H1 (cell line): Measurements from ENCODE around the gene ADAMTS8. TPM values are rescaled to one million over a fixed set of nuclear protein-coding genes. Genes with fewer than 3 reads are reported as not detected.

ENCODE experiments used
- CTCF ChIA-PET: fragments of 300-600 bp; sonication (Branson Sonifier 250); formaldehyde crosslinking; loops from one replicate; lab custom pipeline; 2021; ENCODE audit not compliant: partially characterized antibody; lab: Charles Lee
- POLR2A ChIA-PET: fragments of 300-600 bp; sonication (Branson Sonifier 250); formaldehyde crosslinking; loops from one replicate; lab custom pipeline; 2021; ENCODE audit warnings: inconsistent platforms; ENCODE audit not compliant: partially characterized antibody; lab: Charles Lee
- DNase-seq, 2 experiments: peaks; one replicate each; pipeline versions ENCODE4 v3.0.0 to v3.0.0-alpha.2; 2010 to 2022; ENCODE audit warnings: low spot score in 2 of 2, low read depth in 1 of 2, mixed read lengths in 1 of 2
- FAIRE-seq: peaks from 2 replicates; lab custom pipeline; 2011; peaks lifted over from hg19 to GRCh38; lab: Jason Lieb, UNC
- H2AFZ ChIP-seq: 2 replicates; pipeline ENCODE4 v1.8.1; 2012; ENCODE audit warnings: low read length, inconsistent platforms
- H2AK5ac ChIP-seq: 2 replicates; pipeline ENCODE4 v1.6.1; 2013; ENCODE audit warnings: low read depth, low read length
- H2BK120ac ChIP-seq: replicated peaks from 2 replicates; pipeline ENCODE3; 2013; ENCODE audit warnings: low read depth, low read length, inconsistent platforms
- H2BK12ac ChIP-seq: 2 replicates; pipeline ENCODE4 v1.6.1; 2013; ENCODE audit warnings: low read depth, low read length
- H2BK15ac ChIP-seq: 2 replicates; pipeline ENCODE4 v1.6.1; 2013; ENCODE audit warnings: low read length
- H2BK20ac ChIP-seq: 2 replicates; pipeline ENCODE4 v1.6.1; 2013; ENCODE audit warnings: low read length
- H2BK5ac ChIP-seq: 2 replicates; pipeline ENCODE4 v1.6.1; 2013; ENCODE audit warnings: low read depth, low read length
- H3K14ac ChIP-seq: 2 replicates; pipeline ENCODE4 v1.6.1; 2013; ENCODE audit warnings: inconsistent platforms; ENCODE audit not compliant: insufficient read length
- H3K18ac ChIP-seq: 2 replicates; pipeline ENCODE4 v1.6.1; 2013; ENCODE audit warnings: low read length; ENCODE audit errors: extremely low read depth
- H3K23ac ChIP-seq: 2 replicates; pipeline ENCODE4 v1.6.1; 2013; ENCODE audit warnings: inconsistent platforms; ENCODE audit not compliant: insufficient read length
- H3K23me2 ChIP-seq: 2 replicates; pipeline ENCODE4 v1.6.1; 2013; ENCODE audit warnings: low read depth, low read length
- H3K27ac ChIP-seq: 2 replicates; pipeline ENCODE4 v1.6.1; 2011; ENCODE audit warnings: low read depth, low read length, inconsistent platforms
- H3K27me3 ChIP-seq, 4 experiments: replicated peaks in 1 of 4; 1 replicate in 1 of 4; 2 replicates in 3 of 4; pipeline versions ENCODE4 v1.6.1 to v1.8.1; 2011 to 2013; ENCODE audit warnings: low read length in 3 of 4, mild to moderate bottlenecking in 3 of 4, inconsistent platforms in 2 of 4, mixed read lengths in 2 of 4, moderate library complexity in 1 of 4; ENCODE audit not compliant: control insufficient read depth in 3 of 4, insufficient read depth in 3 of 4; ENCODE audit errors: extremely low read depth in 1 of 4
- H3K36me3 ChIP-seq, 4 experiments: 2 replicates each; pipeline versions ENCODE4 v1.6.1 to v1.8.1; 2011 to 2013; ENCODE audit warnings: mild to moderate bottlenecking in 4 of 4, low read length in 3 of 4, moderate library complexity in 2 of 4, control low read depth in 1 of 4, inconsistent platforms in 1 of 4; ENCODE audit not compliant: insufficient read depth in 4 of 4, control insufficient read depth in 2 of 4
- H3K4ac ChIP-seq: replicated peaks from 2 replicates; pipeline ENCODE3; 2013; ENCODE audit warnings: low read length, low read depth, mixed read lengths, inconsistent platforms; ENCODE audit not compliant: insufficient read length
- H3K4me1 ChIP-seq, 4 experiments: replicated peaks in 1 of 4; 1 replicate in 1 of 4; 2 replicates in 3 of 4; pipeline versions ENCODE4 v1.6.1 to v1.8.1; 2011 to 2013; ENCODE audit warnings: low read length in 3 of 4, inconsistent platforms in 2 of 4, mixed read lengths in 1 of 4; ENCODE audit not compliant: insufficient read depth in 4 of 4, control insufficient read depth in 3 of 4
- H3K4me2 ChIP-seq, 2 experiments: 2 replicates each; pipeline versions ENCODE4 v1.6.1 to v1.8.1; 2011 to 2013; ENCODE audit warnings: low read depth in 2 of 2, low read length in 2 of 2, control low read depth in 1 of 2, inconsistent platforms in 1 of 2, mild to moderate bottlenecking in 1 of 2; ENCODE audit not compliant: insufficient read depth in 1 of 2
- H3K4me3 ChIP-seq, 4 experiments: fragments of 200-600, 300-600 bp in 1 of 4; sonication (generic), shearing (Covaris generic), sonication (Bioruptor Twin) in 1 of 4; 2 replicates each; pipeline versions ENCODE4 v1.5.1 to v1.8.1; 2011 to 2016; ENCODE audit warnings: low read length in 4 of 4, low read depth in 3 of 4, control low read depth in 2 of 4, inconsistent platforms in 2 of 4, mild to moderate bottlenecking in 2 of 4, mixed read lengths in 1 of 4, moderate library complexity in 1 of 4; ENCODE audit not compliant: insufficient read depth in 2 of 4; ENCODE audit errors: extremely low read depth in 1 of 4
- H3K56ac ChIP-seq: replicated peaks from 2 replicates; pipeline ENCODE3; 2013; ENCODE audit warnings: low read depth, mild to moderate bottlenecking, mixed read lengths, low read length, inconsistent platforms; ENCODE audit not compliant: insufficient read length
- H3K79me1 ChIP-seq: 2 replicates; pipeline ENCODE4 v1.6.1; 2013; ENCODE audit warnings: low read depth, low read length, control low read depth
- H3K79me2 ChIP-seq, 2 experiments: 2 replicates each; pipeline versions ENCODE4 v1.6.1 to v1.8.1; 2012 to 2013; ENCODE audit warnings: low read length in 2 of 2, mild to moderate bottlenecking in 2 of 2, inconsistent platforms in 1 of 2; ENCODE audit not compliant: insufficient read depth in 2 of 2, control insufficient read depth in 1 of 2
- H3K9ac ChIP-seq, 4 experiments: replicated peaks in 1 of 4; 1 replicate in 1 of 4; 2 replicates in 3 of 4; pipeline versions ENCODE4 v1.6.1 to v1.8.1; 2011 to 2013; ENCODE audit warnings: low read depth in 3 of 4, low read length in 3 of 4, control low read depth in 2 of 4, mild to moderate bottlenecking in 2 of 4, moderate library complexity in 2 of 4, inconsistent platforms in 1 of 4; ENCODE audit errors: extremely low read depth in 1 of 4
- H3K9me3 ChIP-seq, 2 experiments: 2 replicates each; pipeline versions ENCODE4 v1.6.1 to v1.8.1; 2012 to 2013; ENCODE audit warnings: mild to moderate bottlenecking in 2 of 2, moderate library complexity in 2 of 2, control low read depth in 1 of 2, inconsistent platforms in 1 of 2, low read depth in 1 of 2, low read length in 1 of 2, mixed read lengths in 1 of 2; ENCODE audit not compliant: insufficient read depth in 2 of 2
- H4K20me1 ChIP-seq, 2 experiments: replicated peaks in 1 of 2; 2 replicates each; pipeline versions ENCODE3 to v1.8.1; 2011 to 2013; ENCODE audit warnings: inconsistent platforms in 2 of 2, low read length in 2 of 2, mild to moderate bottlenecking in 1 of 2; ENCODE audit not compliant: insufficient read depth in 2 of 2, control insufficient read depth in 1 of 2
- H4K5ac ChIP-seq: 2 replicates; pipeline ENCODE4 v1.6.1; 2013; ENCODE audit warnings: low read length, low read depth, mixed read lengths, inconsistent platforms; ENCODE audit not compliant: insufficient read length
- H4K8ac ChIP-seq: 2 replicates; pipeline ENCODE4 v1.8.0; 2013; ENCODE audit warnings: mild to moderate bottlenecking, moderate library complexity, low read length, inconsistent platforms; ENCODE audit not compliant: insufficient read depth; ENCODE audit errors: extremely low read depth
- H4K91ac ChIP-seq: replicated peaks from 2 replicates; pipeline ENCODE3; 2013; ENCODE audit warnings: low read length, mixed read lengths, inconsistent platforms; ENCODE audit not compliant: insufficient read length
- ASH2L ChIP-seq: fragments of 200-600, 300-600 bp; sonication (generic); IDR thresholded peaks from one replicate; pipeline ENCODE4 v1.7.1; 2017; ENCODE audit warnings: low read length
- ATF3 ChIP-seq: IDR thresholded peaks from 2 replicates; pipeline ENCODE4 v1.6.1; 2011; ENCODE audit warnings: low read depth, mild to moderate bottlenecking, low read length; ENCODE audit not compliant: insufficient read depth
- PHF8 ChIP-seq: fragments of 200-600 bp; sonication (generic); conservative IDR thresholded peaks from 2 replicates; pipeline ENCODE4 v1.7.1; 2012; ENCODE audit warnings: low read depth, mild to moderate bottlenecking, inconsistent platforms, low read length, moderate library complexity
- RAD21 ChIP-seq, 2 experiments: IDR thresholded peaks in 1 of 2; conservative IDR thresholded peaks in 1 of 2; 2 replicates each; pipeline ENCODE4 v1.6.1; 2011; ENCODE audit warnings: low read depth in 2 of 2, low read length in 2 of 2, improper control_type of control experiment in 1 of 2, inconsistent platforms in 1 of 2, mild to moderate bottlenecking in 1 of 2, moderate library complexity in 1 of 2
- SP2 ChIP-seq: IDR thresholded peaks from 2 replicates; pipeline ENCODE4 v1.6.1; 2012; ENCODE audit warnings: mild to moderate bottlenecking, low read length, inconsistent platforms
- SP4 ChIP-seq: IDR thresholded peaks from 2 replicates; pipeline ENCODE4 v1.6.1; 2012; ENCODE audit warnings: low read length, inconsistent platforms
- YY1 ChIP-seq: IDR thresholded peaks from 2 replicates; pipeline ENCODE4 v1.6.1; 2011; ENCODE audit warnings: low read depth, mild to moderate bottlenecking, low read length
- WGBS, 2 experiments: shearing (Covaris generic) in 1 of 2; methylation state at CpG; one replicate each; pipeline versions ENCODE4 v1.1.6 to v1.1.7; 2013 to 2015; ENCODE audit warnings: low lambda C conversion rate in 2 of 2, mixed read lengths in 2 of 2, inconsistent platforms in 1 of 2, low coverage in 1 of 2, missing lambda C conversion rate in 1 of 2; ENCODE audit not compliant: insufficient replicate concordance in 2 of 2, insufficient coverage in 1 of 2, insufficient read length in 1 of 2; ENCODE audit errors: extremely low coverage in 1 of 2, missing lambda C conversion rate in 1 of 2; 5-methylcytosine and 5-hydroxymethylcytosine counted together
- polyA plus RNA-seq, 7 experiments: library from polyadenylated mRNA; depleted of rRNA in 3 of 7; stranded (reverse) in 5 of 7; unstranded in 2 of 7; fragments of >200 nt in 5 of 7; fragments of 200-250 nt in 2 of 7; gene quantifications; 1 replicate in 5 of 7; 2 replicates in 1 of 7; 4 replicates in 1 of 7; pipeline versions ENCODE4 v1.2.1 to v1.2.3, GENCODE V29; 2011 to 2013; ENCODE audit warnings: missing spikeins in 2 of 7, mixed read lengths in 2 of 7
- total RNA-seq: library from RNA; stranded (reverse); fragmentation: NEBNext Ultra II Directional; extraction: Animal tissue kit (Norgen Biotek cat#: 25700); gene quantifications from 2 replicates; pipeline ENCODE4 v1.2.1, GENCODE V29; 2021
- TF ChIP-seq, protein P1 (sequence below): IDR thresholded peaks from 2 replicates; pipeline ENCODE4 v1.6.1; 2012; ENCODE audit warnings: low read length, inconsistent platforms

The ADAMTS8 gene
- total and polyA plus RNA-seq, 2 of the 8 experiments (the other 6 are each of a cell fraction or from before 2014, with no cell fraction given): 9.3 to 16.6 TPM

- H3K9ac ChIP-seq: no peak overlapping the region
- no peak overlapping the region for H3K4me3 ChIP-seq
- no peaks in the 10 kb centered on the region for H3K9me3 ChIP-seq
- H3K23ac ChIP-seq: no peak overlapping the region
- 0 out of 2 replicates have a peak overlapping the region, but pooled peaks have one; percentile 29 for H2BK12ac ChIP-seq
- no peaks in the 10 kb centered on the region for H3K23me2 ChIP-seq
- POLR2A ChIA-PET: interaction anchor here (2.3 kb wide), 1 partner anchor 12 kb away, joined by 4 read pairs; no protein-coding TSS in a partner anchor
- no peak overlapping the region for H4K91ac ChIP-seq
- H3K18ac ChIP-seq: no peak overlapping the region
- H4K5ac ChIP-seq: no peak overlapping the region
- H3K14ac ChIP-seq: no peak overlapping the region
- WGBS, 2 experiments: 85% methylated on average over 14 of the region's 14 CpGs; no CpG with 5 or more reads in 1 of the 2 experiments
- DNase-seq (no peak), FAIRE-seq (no peak)
- H3K4me1 ChIP-seq: no peaks in the 10 kb centered on the region; a peak in 1 of 7 replicates
- no peak overlapping the region for H2BK120ac ChIP-seq
- no peak overlapping the region for H3K56ac ChIP-seq
- 0 out of 8 replicates have a peak, but pooled peaks cover 0 to 2% (median 0%) of the 10 kb centered on the region in 4 experiments for H3K36me3 ChIP-seq
- no peak overlapping the region for H3K4me2 ChIP-seq
- H2BK5ac ChIP-seq: no peak overlapping the region
- H2AK5ac ChIP-seq: 0 out of 2 replicates have a peak overlapping the region, but pooled peaks have one; percentile 7
- no peaks in the 10 kb centered on the region for H3K79me2 ChIP-seq
- TF ChIP-seq ATF3 (no peak), SP4 (no peak), SP2 (no peak), RAD21 (IDR thresholded peaks at IDR 0.05 in 1 of 2, conservative IDR thresholded peaks at IDR 0.05 in 1 of 2; ENCODE audit: low read depth in 2 of 2, low read length in 2 of 2) (no peak), YY1 (no peak), ASH2L (no peak), PHF8 (no peak)
- TF ChIP-seq, protein P1, sequence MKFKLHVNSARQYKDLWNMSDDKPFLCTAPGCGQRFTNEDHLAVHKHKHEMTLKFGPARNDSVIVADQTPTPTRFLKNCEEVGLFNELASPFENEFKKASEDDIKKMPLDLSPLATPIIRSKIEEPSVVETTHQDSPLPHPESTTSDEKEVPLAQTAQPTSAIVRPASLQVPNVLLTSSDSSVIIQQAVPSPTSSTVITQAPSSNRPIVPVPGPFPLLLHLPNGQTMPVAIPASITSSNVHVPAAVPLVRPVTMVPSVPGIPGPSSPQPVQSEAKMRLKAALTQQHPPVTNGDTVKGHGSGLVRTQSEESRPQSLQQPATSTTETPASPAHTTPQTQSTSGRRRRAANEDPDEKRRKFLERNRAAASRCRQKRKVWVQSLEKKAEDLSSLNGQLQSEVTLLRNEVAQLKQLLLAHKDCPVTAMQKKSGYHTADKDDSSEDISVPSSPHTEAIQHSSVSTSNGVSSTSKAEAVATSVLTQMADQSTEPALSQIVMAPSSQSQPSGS: no peak
- H2BK20ac ChIP-seq: peak overlapping the region; percentile 34; the same call in 1 of the 2 replicates
- no peaks in the 10 kb centered on the region for H4K20me1 ChIP-seq
- no peak overlapping the region for H2AFZ ChIP-seq
- no peak overlapping the region for H3K27ac ChIP-seq
- H3K27me3 ChIP-seq: no peaks in the 10 kb centered on the region; a peak in 1 of 7 replicates
- H4K8ac ChIP-seq: no peak overlapping the region; the same call in 1 of the 2 replicates
- no peak overlapping the region for H3K4ac ChIP-seq
- no peaks in the 10 kb centered on the region; the same call in 1 of the 2 replicates for H3K79me1 ChIP-seq
- CTCF ChIA-PET: interaction anchor here (0.6 to 1.9 kb wide), 3 partner anchors 10 to 421 kb away, joined by 3 to 11 read pairs (median 5); no protein-coding TSS in a partner anchor
- no peak overlapping the region; the same call in 1 of the 2 replicates for H2BK15ac ChIP-seq
These were observed 7.8 kb downstream of the ADAMTS8 start for GRCh38 chr11:130420478-130421198.
